HepG2 (cell line): ENCODE results near the gene TMC8. TPM values are rescaled to one million over a fixed set of nuclear protein-coding genes. Genes with fewer than 3 reads are reported as not detected.

Source experiments
- FOSL2 ChIP-seq: sonication (generic); formaldehyde crosslinking; IDR thresholded peaks from 2 replicates; pipeline ENCODE4 v1.4.0; 2020; ENCODE audit warnings: missing genetic modification reagents
- HCFC1 ChIP-seq: fragments of 150-350 bp; IDR thresholded peaks from 2 replicates; pipeline ENCODE4 v1.6.1; 2014; ENCODE audit warnings: low read depth, low read length
- HMGA1 ChIP-seq: sonication (generic); formaldehyde crosslinking; conservative IDR thresholded peaks from 2 replicates; pipeline ENCODE4 v1.4.0; 2020; ENCODE audit warnings: missing genetic modification reagents
- KLF15 ChIP-seq: sonication (generic); formaldehyde crosslinking; IDR thresholded peaks from 2 replicates; pipeline ENCODE4 v1.8.1; 2023; ENCODE audit warnings: borderline replicate concordance, mild to moderate bottlenecking, inconsistent platforms, missing genetic modification reagents, mixed read lengths
- KMT2A ChIP-seq: sonication (generic); formaldehyde crosslinking; IDR thresholded peaks from 2 replicates; pipeline ENCODE4 v1.4.0; 2020; ENCODE audit warnings: missing genetic modification reagents
- MLLT10 ChIP-seq: sonication (generic); formaldehyde crosslinking; IDR thresholded peaks from 2 replicates; pipeline ENCODE4 v1.4.0; 2020; ENCODE audit warnings: missing genetic modification reagents
- MLX ChIP-seq: IDR thresholded peaks from 2 replicates; pipeline ENCODE4 v1.6.1; 2016
- MTF2 ChIP-seq: sonication (generic); formaldehyde crosslinking; IDR thresholded peaks from 2 replicates; pipeline ENCODE4 v1.5.0; 2020; ENCODE audit warnings: missing genetic modification reagents, borderline replicate concordance
- NFAT5 ChIP-seq: sonication (generic); formaldehyde crosslinking; IDR thresholded peaks from 2 replicates; pipeline ENCODE4 v1.4.0; 2020; ENCODE audit warnings: missing genetic modification reagents
- YEATS4 ChIP-seq: sonication (generic); formaldehyde crosslinking; IDR thresholded peaks from 2 replicates; pipeline ENCODE4 v1.4.0; 2020; ENCODE audit warnings: missing genetic modification reagents, borderline replicate concordance
- ZFX ChIP-seq: sonication (generic); formaldehyde crosslinking; IDR thresholded peaks from 2 replicates; pipeline ENCODE4 v1.4.0; 2020; ENCODE audit warnings: mild to moderate bottlenecking, low read depth, missing genetic modification reagents, moderate library complexity
- ZNF225 ChIP-seq: sonication (generic); formaldehyde crosslinking; IDR thresholded peaks from 2 replicates; pipeline ENCODE4 v1.4.0; 2020; ENCODE audit warnings: mild to moderate bottlenecking, missing genetic modification reagents
- ZNF274 ChIP-seq: sonication (generic); formaldehyde crosslinking; IDR thresholded peaks from 2 replicates; pipeline ENCODE4 v1.5.1; 2020; ENCODE audit warnings: mild to moderate bottlenecking, missing genetic modification reagents
- ZNF382 ChIP-seq: sonication (generic); formaldehyde crosslinking; IDR thresholded peaks from 2 replicates; pipeline ENCODE4 v1.5.0; 2020; ENCODE audit warnings: missing genetic modification reagents, mild to moderate bottlenecking, borderline replicate concordance
- ZNF430 ChIP-seq: sonication (generic); formaldehyde crosslinking; IDR thresholded peaks from 2 replicates; pipeline ENCODE4 v1.9.0; 2021; ENCODE audit warnings: mild to moderate bottlenecking, missing genetic modification reagents
- ZNF431 ChIP-seq: sonication (generic); formaldehyde crosslinking; IDR thresholded peaks from 2 replicates; pipeline ENCODE4 v1.9.0; 2022; ENCODE audit warnings: missing genetic modification reagents, low read depth, mild to moderate bottlenecking, borderline replicate concordance
- ZNF547 ChIP-seq: sonication (generic); formaldehyde crosslinking; IDR thresholded peaks from 2 replicates; pipeline ENCODE4 v1.5.1; 2020; ENCODE audit warnings: mild to moderate bottlenecking, missing genetic modification reagents
- ZNF570 ChIP-seq: sonication (generic); formaldehyde crosslinking; IDR thresholded peaks from 2 replicates; pipeline ENCODE4 v1.4.0; 2020; ENCODE audit warnings: mild to moderate bottlenecking, missing genetic modification reagents, borderline replicate concordance
- ZNF598 ChIP-seq: sonication (generic); formaldehyde crosslinking; IDR thresholded peaks from 2 replicates; pipeline ENCODE4 v1.5.1; 2020; ENCODE audit warnings: mild to moderate bottlenecking, missing genetic modification reagents, borderline replicate concordance
- ZNF672 ChIP-seq: sonication (generic); formaldehyde crosslinking; IDR thresholded peaks from 2 replicates; pipeline ENCODE4 v1.8.1; 2022; ENCODE audit warnings: missing genetic modification reagents
- ZNF746 ChIP-seq: sonication (generic); formaldehyde crosslinking; IDR thresholded peaks from 2 replicates; pipeline ENCODE4 v1.8.0; 2022; ENCODE audit warnings: mild to moderate bottlenecking, missing genetic modification reagents
- ZNF773 ChIP-seq: sonication (generic); formaldehyde crosslinking; IDR thresholded peaks from 2 replicates; pipeline ENCODE4 v1.4.0; 2020; ENCODE audit warnings: missing genetic modification reagents, borderline replicate concordance
- polyA plus RNA-seq, 8 experiments: library from polyadenylated mRNA; depleted of rRNA in 3 of 8; stranded (reverse) in 7 of 8; unstranded in 1 of 8; fragments of >200 nt; fragmentation: Illumina TruSeq in 4 of 8; extraction: Trizol in 4 of 8; gene quantifications; 2 replicates each; pipeline versions ENCODE4 v1.2.1 to v1.2.3, GENCODE V29; 2011 to 2016; ENCODE audit warnings: low read depth in 4 of 8, missing spikeins in 1 of 8, mixed read lengths in 1 of 8; ENCODE audit not compliant: insufficient read depth in 1 of 8
- total RNA-seq, 5 experiments: library from RNA; depleted of rRNA; stranded (reverse); fragments of >200 nt; fragmentation: Illumina TruSeq; extraction: Trizol; gene quantifications; 2 replicates each; pipeline ENCODE4 v1.2.3, GENCODE V29; 2016; ENCODE audit warnings: low read depth in 1 of 5
- TF ChIP-seq, protein P1 (sequence below): IDR thresholded peaks from 2 replicates; pipeline ENCODE4 v1.6.1; 2016; ENCODE audit warnings: control low read depth

The TMC8 gene
- total and polyA plus RNA-seq, 2 of the 13 experiments (the other 11 are each of a cell fraction or from before 2014, with no cell fraction given), result 0.53 to 7.8 TPM

GRCh38 chr17:78117027-78117981 is 13.3 kb upstream of the TMC8 start (continued):
- TF ChIP-seq HMGA1 (CRISPR knock-in tag) (no peak), ZNF672 (CRISPR knock-in tag) (no peak), ZNF547 (CRISPR knock-in tag) (0 out of 2 replicates have a peak, but pooled peaks have one; percentile 39), MTF2 (CRISPR knock-in tag) (no peak), MLX (CRISPR knock-in tag) (no peak), YEATS4 (CRISPR knock-in tag) (no peak), HCFC1 (no peak), ZNF430 (CRISPR knock-in tag) (no peak), ZNF225 (CRISPR knock-in tag) (no peak; the same call in 1 of the 2 replicates), ZNF598 (CRISPR knock-in tag) (0 out of 2 replicates have a peak, but pooled peaks have one; percentile 30), ZNF746 (CRISPR knock-in tag) (peak; percentile 60; the same call in 1 of the 2 replicates), ZNF382 (CRISPR knock-in tag) (no peak), MLLT10 (CRISPR knock-in tag) (no peak), FOSL2 (0 out of 2 replicates have a peak, but pooled peaks have one; percentile 9), ZNF274 (CRISPR knock-in tag) (peak; percentile 67; the same call in 1 of the 2 replicates), ZNF570 (CRISPR knock-in tag) (no peak), KMT2A (CRISPR knock-in tag) (no peak), KLF15 (CRISPR knock-in tag) (no peak), ZFX (CRISPR knock-in tag) (peak; percentile 68; the same call in 1 of the 2 replicates), ZNF431 (CRISPR knock-in tag) (no peak), NFAT5 (CRISPR knock-in tag) (no peak), ZNF773 (CRISPR knock-in tag) (no peak)
- TF ChIP-seq, protein P1, sequence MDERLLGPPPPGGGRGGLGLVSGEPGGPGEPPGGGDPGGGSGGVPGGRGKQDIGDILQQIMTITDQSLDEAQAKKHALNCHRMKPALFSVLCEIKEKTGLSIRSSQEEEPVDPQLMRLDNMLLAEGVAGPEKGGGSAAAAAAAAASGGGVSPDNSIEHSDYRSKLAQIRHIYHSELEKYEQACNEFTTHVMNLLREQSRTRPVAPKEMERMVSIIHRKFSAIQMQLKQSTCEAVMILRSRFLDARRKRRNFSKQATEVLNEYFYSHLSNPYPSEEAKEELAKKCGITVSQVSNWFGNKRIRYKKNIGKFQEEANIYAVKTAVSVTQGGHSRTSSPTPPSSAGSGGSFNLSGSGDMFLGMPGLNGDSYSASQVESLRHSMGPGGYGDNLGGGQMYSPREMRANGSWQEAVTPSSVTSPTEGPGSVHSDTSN (CRISPR knock-in tag), result no peak
